ENCODE measurements around the gene TEAD3.

Gene TEAD3

DNA sequence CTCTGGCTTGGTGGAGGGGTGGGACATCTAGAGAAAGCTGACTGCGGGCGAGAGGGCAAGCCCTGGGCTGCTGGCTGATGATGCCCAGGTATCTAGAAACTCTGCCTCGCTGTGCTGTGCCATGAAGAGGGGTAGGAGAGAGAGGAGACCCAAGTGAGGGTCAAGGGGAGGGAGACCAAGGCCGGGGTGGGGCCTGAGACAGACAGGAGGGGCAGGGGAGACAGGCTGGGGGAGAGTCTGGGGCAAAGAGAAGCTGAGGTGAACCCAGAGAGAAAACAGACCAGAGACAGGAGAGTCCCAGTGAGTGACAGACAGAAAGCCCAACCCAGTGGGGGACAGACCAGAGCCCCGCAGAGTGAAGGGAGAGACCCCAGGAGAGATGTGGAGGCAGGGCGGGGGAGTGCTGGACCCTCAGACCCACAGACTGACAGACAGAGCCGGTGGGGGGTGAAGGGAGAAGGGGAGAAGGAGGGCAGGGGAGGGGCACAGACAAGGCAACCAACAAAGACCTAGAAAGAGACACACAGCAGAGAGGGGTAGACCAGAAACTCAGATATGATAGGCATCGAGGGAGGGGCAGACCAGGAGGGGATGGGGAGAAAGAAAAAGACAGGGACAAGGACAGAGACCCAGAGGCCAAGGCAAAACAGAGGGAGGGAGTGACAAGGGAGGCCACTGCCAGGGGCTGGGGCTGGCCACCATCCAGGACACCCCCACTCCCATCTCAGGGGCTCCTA lies 5.9 kb downstream of the TEAD3 start:
- DNase-seq, result no peak

- no peak for DNase-seq
These were observed 6.7 kb downstream of the TEAD3 start for GRCh38 chr6:35489995-35490791.

- DNase-seq, result no peak
These were observed 7.8 kb downstream of the TEAD3 start for GRCh38 chr6:35489066-35489465.

- no peak for DNase-seq
These were observed 8.4 kb downstream of the TEAD3 start for GRCh38 chr6:35488517-35488862.

- DNase-seq, result no peak
These were observed 9.0 kb downstream of the TEAD3 start for GRCh38 chr6:35487658-35488516.

GRCh38 chr6:35486005-35486925 lies 10.6 kb downstream of the TEAD3 start:
- DNase-seq, result no peak

GRCh38 chr6:35485402-35485877 lies 11.4 kb downstream of the TEAD3 start:
- no peak for DNase-seq

GRCh38 chr6:35484921-35485392 lies 11.9 kb downstream of the TEAD3 start:
- no peak for DNase-seq

GRCh38 chr6:35483893-35484645 lies 12.8 kb downstream of the TEAD3 start:
- DNase-seq, result no peak

DNA sequence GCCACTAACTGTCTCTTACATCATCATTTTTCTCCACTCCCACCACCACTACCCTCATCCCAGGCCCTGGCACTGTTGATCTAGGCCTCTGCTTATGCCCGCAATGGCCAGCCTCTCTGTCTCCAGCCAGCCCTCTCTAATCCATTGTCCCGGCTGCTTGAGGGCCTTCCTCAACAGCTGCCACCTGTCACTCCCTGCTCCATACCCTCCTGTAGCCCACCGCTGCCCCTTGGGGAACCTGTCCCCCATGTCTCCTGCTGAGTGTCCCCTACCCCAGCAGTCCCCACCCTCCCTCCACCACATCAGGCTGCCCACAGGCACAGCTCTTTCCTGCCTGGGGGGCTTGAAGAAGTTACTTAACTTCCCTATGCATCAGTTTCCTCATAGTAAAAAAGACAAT lies 13.4 kb downstream of the TEAD3 start:
- no peak for DNase-seq

- no peak for DNase-seq
These were observed 13.8 kb downstream of the TEAD3 start for GRCh38 chr6:35483062-35483461.

DNA sequence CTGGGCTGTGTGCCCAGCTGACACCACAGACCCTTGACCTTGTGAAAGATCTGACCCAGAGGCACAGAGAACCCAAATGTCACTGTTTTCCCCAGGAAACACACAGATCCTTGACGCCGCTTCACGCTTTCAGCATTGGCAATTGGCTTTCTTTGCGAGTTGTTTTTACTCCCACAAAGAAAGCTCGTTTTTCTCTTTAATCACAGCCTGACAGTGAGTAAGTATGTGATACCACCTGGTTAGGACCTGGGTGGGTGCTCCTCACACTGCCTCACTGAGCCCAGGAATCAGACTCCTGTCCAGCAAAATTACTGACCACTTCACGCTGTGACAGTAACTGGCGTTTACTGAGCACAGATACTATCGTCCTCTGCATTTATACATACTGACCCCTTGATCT lies 15.7 kb downstream of the TEAD3 start:
- DNase-seq, result no peak

- no peak for DNase-seq
These were observed 16.7 kb downstream of the TEAD3 start for GRCh38 chr6:35480176-35480575.

DNA sequence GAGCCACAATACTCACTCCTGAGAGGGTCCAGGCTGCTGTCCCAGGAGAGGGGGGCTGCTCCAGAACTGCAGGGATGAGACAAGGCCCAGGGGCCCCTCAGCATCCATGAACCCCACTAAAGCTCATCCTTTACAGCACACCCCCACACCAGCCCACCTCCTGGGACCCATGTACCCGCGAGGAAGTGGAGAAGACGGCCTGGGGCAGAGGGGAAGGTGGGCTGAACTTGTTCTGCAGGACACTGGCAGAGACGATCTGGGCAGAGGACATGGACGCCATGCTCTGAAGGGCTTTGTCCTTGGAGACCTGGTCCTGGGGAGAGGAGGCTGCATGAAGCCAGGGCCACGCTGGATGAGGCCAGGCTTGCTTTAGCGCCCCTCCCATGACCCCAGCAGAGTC lies 18.6 kb downstream of the TEAD3 start:
- DNase-seq, result no peak

DNA sequence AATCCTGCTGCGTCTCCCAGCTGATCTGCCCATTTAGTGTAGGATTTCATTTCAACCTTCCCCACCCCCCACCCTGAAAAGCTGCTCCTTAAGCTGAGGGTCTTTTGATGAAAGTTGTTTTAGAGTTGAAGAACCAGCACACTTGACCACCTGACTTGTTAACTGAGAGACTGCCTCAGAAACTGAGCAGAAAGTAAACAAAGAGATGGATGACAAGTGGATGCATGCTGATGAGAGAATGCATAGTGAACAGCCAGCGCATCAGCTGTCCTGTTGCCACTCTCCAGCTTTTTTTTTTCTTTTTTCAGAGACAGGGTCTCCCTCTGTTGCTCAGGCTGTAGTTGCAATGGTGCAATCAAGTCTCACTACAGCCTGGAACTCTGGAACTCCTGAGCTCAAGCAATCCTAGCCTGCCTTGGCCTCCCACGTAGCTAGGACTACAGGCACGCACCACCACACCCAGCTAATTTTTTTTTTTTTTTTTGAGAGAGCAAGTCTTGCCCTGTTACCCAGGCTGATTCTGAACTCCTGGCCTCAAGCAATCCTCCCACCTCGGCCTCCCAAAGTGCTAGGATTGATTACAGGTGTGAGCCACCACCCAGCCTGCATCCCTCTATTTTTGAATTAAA lies 19.2 kb downstream of the TEAD3 start:
- DNase-seq, result no peak

- DNase-seq, result no peak
These were observed 19.9 kb downstream of the TEAD3 start for GRCh38 chr6:35477028-35477427.

GRCh38 chr6:35476004-35476403 lies 20.9 kb downstream of the TEAD3 start:
- DNase-seq, result no peak

- no peak for DNase-seq
These were observed 21.3 kb downstream of the TEAD3 start for GRCh38 chr6:35475573-35475972.

DNA sequence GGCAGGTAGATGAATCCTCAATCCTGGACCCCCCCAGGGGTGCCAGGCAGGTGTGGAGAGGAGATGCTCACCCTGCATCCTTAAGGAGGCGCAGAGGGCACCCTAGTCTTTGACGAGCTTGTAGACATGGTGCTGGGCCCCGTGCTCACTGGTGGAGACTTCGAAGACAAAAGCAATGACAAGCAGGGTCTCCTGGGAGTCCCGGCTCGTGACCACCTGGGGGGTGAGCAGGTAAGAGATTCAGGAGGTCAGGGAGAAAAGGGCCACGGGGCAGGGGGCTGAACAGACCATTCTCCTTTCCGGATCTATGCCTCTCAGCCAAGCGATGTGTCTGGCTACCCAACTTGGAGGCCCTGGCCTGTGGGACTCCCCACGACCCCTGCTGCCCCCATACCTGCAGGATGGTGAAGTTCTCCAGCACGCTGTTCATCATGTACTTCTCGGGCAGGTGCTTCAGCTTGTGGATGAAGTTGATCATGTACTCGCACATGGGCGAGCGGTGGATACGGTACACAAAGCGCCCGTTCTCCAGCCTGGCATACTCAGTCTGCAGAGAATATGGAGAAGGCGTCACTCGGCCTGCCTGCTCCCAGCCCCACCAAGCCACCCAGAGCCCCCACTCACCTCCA lies 21.8 kb downstream of the TEAD3 start:
- no peak for DNase-seq
